Measurements from ENCODE around the gene SEMA5A.

The SEMA5A gene

GRCh38 chr5:9241479-9242305 lies 304.2 kb downstream of the SEMA5A start:
- H3K27me3 ChIP-seq = no peaks in the 10 kb centered on the region
- H3K27ac ChIP-seq = no peak overlapping the region
- no peak for TF ChIP-seq CTCF (IDR thresholded peaks at IDR 0.05)
- no peaks in the 10 kb centered on the region for H3K36me3 ChIP-seq
- H3K4me3 ChIP-seq (ENCODE audit: low read depth in 1 of 2, low read length in 1 of 2) = no peak overlapping the region
- no peaks in the 10 kb centered on the region for H3K4me1 ChIP-seq (ENCODE audit: control insufficient read depth in 1 of 2, insufficient read depth in 1 of 2, low read depth in 1 of 2, low read length in 1 of 2)
- H3K9me3 ChIP-seq = no peaks in the 10 kb centered on the region

- H3K27ac ChIP-seq = no peak overlapping the region
- no peaks in the 10 kb centered on the region for H3K27me3 ChIP-seq
- no peaks in the 10 kb centered on the region for H3K4me1 ChIP-seq (ENCODE audit: control insufficient read depth in 1 of 2, insufficient read depth in 1 of 2, low read depth in 1 of 2, low read length in 1 of 2)
- H3K9me3 ChIP-seq = no peaks in the 10 kb centered on the region
- H3K4me3 ChIP-seq (ENCODE audit: low read depth in 1 of 2, low read length in 1 of 2) = no peak overlapping the region
- no peak for TF ChIP-seq CTCF (IDR thresholded peaks at IDR 0.05)
- no peaks in the 10 kb centered on the region for H3K36me3 ChIP-seq
Measured at GRCh38 chr5:9240431-9240830, 305.4 kb downstream of the SEMA5A start.

GRCh38 chr5:9239626-9240025 lies 306.2 kb downstream of the SEMA5A start:
- no peaks in the 10 kb centered on the region for H3K27me3 ChIP-seq
- H3K9me3 ChIP-seq = no peaks in the 10 kb centered on the region
- no peak for TF ChIP-seq CTCF (IDR thresholded peaks at IDR 0.05)
- H3K27ac ChIP-seq = no peak overlapping the region
- H3K4me3 ChIP-seq (ENCODE audit: low read depth in 1 of 2, low read length in 1 of 2) = no peak overlapping the region
- H3K4me1 ChIP-seq (ENCODE audit: control insufficient read depth in 1 of 2, insufficient read depth in 1 of 2, low read depth in 1 of 2, low read length in 1 of 2) = no peaks in the 10 kb centered on the region
- no peaks in the 10 kb centered on the region for H3K36me3 ChIP-seq

GRCh38 chr5:9239071-9239470 lies 306.8 kb downstream of the SEMA5A start:
- Histone ChIP-seq H3K4me3 (ENCODE audit: low read depth in 1 of 2, low read length in 1 of 2) (no peak overlapping the region), H3K36me3 (no peaks in the 10 kb centered on the region), H3K27ac (no peak overlapping the region), H3K27me3 (no peaks in the 10 kb centered on the region), H3K9me3 (no peaks in the 10 kb centered on the region), H3K4me1 (ENCODE audit: control insufficient read depth in 1 of 2, insufficient read depth in 1 of 2, low read depth in 1 of 2, low read length in 1 of 2) (no peaks in the 10 kb centered on the region)
- TF ChIP-seq CTCF (IDR thresholded peaks at IDR 0.05) = no peak

GRCh38 chr5:9233712-9234111 lies 312.2 kb downstream of the SEMA5A start:
- no peaks in the 10 kb centered on the region for H3K36me3 ChIP-seq
- no peaks in the 10 kb centered on the region for H3K4me1 ChIP-seq (ENCODE audit: control insufficient read depth in 1 of 2, insufficient read depth in 1 of 2, low read depth in 1 of 2, low read length in 1 of 2)
- H3K9me3 ChIP-seq = no peaks in the 10 kb centered on the region
- no peak overlapping the region for H3K27ac ChIP-seq
- H3K27me3 ChIP-seq = no peaks in the 10 kb centered on the region
- no peak overlapping the region for H3K4me3 ChIP-seq (ENCODE audit: low read depth in 1 of 2, low read length in 1 of 2)
- no peak for TF ChIP-seq CTCF (IDR thresholded peaks at IDR 0.05)

Data from neutrophil (primary cell).